GM21367 (cell line): ENCODE measurements around the gene DCAF8.

Source experiments
- ATAC-seq: cut with Tn5 transposase; IDR thresholded peaks from one replicate; pipeline ENCODE4 v1.9.1; 2021; ENCODE audit not compliant: unreplicated experiment

DCAF8 gene

DNA sequence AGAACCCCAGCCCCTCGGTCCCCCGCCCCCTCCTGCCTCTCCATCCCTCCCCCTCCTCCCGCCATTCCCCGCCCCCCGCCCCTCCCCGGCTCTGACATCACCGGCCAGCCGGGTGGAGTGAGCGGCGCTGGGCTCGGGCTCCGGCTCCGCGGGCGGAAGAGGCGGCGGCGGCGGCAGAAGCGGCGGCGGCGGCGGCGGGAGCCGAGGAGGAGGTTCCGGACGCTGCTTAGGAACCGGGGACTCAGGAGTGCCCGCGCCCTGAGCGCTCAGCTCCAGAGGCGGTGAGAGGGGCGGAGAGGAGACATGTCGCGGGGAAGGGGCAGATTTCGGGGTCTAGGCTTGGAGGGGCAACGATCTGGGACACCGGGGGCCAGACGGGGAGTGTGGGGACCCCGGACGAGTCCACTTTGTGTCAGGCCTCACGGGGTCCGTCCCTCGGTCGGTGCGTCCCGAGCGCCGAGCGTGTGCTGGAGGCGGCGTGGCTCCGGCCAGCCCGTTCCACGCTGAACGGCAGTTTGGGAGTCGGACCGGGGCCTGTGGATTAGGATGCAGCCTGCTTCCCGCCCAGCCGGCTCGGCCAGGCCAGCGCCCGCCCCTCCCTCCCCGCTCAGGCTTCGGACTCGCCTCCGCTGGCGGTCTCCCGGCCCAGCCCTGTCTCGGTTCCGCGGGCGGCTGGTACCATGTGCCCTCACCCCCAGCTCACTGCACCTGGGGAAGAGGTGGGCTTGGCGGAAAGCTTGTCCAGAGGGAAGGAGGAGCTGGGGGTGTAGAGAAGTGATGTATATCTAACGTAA, 56.9 kb downstream of the DCAF8 start, which contains the start of gene PEA15:
PEA15 (plus strand) TSS at position 143 of the 794 bp plus-strand sequence. CDS start 6,161 bp downstream, outside the sequence.
- ATAC-seq = peak; percentile 32

DNA sequence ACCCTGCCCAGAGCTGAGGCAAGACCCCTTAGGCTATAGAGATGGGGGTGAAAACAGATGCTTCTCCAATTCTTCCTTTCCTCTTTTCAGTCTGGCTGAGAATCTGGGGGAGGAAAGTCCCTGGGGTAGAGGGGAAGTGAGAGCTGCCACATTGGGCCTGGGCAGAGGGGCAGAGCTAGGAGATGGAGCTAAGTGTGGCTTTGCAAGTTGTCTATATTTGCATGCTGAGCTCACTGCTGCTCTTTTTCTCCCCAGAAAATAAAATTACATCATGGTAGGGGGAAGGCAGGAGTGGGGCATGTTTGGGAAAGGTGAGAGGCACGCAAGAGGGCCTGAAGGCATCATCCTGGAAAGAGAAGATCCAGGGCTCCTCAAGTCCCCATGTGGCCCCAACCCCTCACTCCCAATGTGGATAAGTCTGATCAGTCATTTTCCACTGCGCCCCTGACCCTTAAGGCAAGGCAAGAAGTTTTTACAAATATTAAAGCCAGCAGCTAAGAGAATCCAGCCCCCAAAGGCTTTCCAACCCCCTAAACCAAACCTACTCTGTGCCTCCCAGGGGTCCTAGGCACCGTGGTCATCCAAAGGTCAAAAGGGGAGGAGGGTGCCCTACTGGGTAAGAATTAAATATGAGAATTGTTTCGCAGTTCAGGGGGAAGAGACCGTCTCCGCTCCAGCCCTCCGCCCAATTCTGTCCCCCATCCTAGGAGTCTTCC, 57.7 kb downstream of the DCAF8 start:
- peak; percentile 51 for ATAC-seq

DNA sequence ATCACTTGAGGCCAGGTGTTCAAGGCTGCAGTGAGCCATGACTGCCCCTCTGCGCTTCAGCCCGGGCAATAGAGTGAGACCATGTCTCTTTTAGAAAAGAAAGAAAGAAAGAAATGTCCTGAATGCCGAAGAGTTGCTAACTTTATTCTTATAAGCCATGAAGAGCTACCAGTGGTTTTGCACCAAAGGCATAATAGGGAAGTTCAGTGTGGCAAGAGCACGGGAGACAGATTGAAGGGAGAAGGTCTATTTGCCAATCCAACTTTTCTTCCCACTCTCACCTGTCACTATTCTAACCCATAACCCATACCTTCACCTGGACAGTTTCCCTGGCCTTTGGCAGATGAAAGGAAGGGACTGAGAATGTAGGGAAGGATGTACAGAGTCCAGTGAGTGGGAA, 61.6 kb downstream of the DCAF8 start:
- no peak for ATAC-seq

DNA sequence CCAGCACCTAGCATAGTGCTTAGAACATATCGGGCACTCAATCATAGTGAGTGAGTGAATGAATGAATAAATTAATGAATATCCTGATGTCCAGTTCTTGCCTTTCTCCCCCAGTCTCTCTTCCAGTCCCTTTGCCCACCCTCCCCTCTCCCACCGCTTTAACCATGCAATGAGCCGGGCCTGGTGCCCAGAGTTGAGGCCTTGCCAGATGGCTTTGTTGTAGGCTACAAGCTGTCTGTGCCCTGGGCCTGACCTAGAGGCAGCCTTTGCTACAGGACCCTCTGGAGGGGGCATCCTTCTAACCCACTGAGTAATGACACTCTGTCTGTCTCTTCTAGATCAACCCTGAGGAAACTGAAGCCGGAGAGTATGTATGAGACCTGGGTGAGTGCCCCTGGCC, 65.1 kb downstream of the DCAF8 start:
- no peak for ATAC-seq

DNA sequence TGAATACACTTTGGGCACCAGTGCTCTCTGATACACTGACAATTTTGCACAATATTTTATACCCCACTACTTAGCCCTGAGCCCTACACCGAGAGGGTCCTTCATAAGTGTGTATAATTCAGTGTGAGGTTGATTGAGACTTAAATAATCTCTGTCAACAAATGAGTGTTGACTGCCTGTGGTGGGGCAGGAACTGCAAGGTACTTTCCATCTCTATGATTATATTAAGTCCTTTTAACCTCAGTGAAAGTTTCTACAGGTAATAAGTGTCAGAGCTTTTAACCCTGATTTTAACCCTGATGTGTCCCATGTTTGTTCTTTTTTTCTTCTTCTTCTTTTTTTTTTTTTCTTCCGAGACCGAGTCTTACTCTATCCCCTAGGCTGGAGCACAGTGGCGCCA, 66.2 kb downstream of the DCAF8 start:
- no peak for ATAC-seq

DNA sequence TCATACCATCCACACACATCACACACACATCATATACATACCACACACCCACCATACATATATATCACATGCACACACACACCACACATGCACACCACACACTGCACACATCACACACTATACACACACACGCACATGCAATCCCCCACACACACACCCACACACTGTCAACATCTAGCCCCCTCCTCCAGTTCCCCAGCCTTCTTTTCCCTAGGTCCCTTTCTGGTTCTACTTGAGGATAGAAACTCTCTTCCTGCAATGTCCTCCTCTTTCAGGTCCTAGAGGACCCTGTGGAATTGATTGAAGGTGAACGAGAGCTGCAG, 67.7 kb downstream of the DCAF8 start:
- no peak for ATAC-seq

DNA sequence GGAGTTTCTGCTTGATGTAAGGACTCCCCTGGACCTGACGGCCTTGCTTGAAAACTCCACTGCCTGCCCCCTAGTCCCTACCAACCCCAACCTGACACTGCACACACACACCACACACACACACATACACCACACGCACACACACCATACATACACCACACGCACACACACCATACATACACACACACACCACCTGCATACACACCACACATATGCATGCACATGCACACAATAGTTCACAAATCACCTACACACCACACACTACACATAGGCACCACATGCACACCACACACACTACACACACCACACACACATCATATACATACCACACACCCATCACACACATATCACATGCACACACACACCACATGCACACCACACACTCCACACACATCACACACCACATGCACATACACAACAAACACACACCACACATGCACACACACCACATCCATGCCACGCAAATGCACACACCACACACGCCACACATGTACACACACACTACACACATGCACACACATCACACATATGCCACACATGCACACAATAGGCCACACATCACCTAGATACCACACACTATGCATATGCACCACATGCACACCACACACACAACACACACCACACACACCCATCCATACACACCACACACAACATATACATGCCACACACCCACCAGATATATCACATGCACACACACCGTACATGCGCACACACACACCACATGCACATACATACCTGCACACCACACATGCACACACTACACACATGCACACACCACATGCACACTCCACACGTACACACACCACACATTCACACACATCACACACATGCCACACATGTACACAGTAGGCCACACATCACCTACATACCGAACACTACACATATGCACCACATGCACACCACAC, 68.3 kb downstream of the DCAF8 start:
- no peak for ATAC-seq

DNA sequence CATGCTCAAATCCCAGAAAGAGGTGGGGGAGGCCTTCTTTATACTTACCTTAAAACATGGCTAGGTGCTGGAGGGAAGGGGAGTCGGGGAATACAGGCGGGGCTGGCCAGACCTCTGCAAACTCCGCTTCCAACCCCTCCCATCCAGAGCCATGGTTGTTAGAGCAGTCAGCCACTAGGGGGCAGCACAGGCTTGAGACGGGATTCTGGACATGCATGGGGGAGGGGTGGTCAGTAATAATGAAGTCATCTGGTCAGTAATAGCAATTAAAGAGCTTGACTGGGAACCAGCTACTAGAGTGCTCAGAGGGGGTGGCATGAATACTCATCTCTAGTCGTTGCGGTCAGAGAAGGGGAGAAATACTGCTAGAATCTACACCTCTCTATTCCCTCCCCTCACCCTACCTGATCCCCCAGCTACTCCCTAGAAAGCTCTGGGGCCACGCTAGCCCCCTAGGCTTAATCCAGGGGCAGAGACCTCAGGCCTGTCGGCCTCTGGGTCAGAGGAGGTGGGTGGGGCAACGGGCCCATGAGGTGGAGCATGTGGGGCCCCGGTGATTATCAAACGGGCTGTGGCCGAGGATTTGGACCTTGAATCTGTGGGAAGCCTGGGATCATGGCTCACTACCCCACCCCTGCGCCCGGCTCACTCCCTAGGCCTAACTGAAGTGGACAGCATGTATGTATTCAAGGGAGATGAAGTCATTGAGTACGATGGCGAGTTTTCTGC, 69.1 kb downstream of the DCAF8 start:
- ATAC-seq = no peak

DNA sequence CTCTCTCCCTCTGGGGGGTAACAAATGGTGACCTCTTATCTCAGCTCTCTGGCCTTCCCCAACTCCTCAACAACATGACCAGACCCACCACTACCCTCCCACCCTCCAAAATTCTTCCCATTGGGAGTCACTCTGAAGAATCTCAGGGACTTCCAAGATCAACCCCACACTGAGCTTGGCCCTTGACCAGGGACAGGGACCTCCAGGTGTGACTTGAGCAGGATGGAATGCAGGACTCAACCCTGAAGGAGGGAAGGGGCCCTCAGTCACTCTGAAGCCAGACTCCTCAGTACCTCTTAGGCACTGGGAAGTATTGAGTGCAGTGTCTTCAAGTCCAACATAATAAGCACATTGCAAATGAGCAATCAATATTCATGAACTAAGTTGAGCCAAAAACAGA, 70.1 kb downstream of the DCAF8 start:
- no peak for ATAC-seq

DNA sequence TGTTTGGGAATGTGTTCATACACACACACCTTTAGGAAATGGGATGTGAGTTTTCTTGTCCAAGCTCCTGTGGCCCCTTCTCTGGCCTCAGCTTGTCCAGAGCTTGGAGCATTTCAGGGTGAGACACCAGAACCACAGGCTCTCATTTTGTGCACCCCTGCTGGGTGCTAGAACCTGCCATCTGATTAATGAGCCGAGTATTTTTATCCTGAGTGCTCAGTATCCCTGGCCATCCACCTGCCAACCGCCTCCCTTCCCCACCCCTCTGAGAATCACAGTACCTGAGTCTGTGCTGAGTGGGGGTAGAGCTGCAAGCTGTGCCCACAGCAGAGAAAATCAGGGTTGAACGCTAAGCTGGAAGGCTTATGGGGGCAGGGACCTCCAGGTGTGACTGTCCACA, 70.6 kb downstream of the DCAF8 start:
- no peak for ATAC-seq

DNA sequence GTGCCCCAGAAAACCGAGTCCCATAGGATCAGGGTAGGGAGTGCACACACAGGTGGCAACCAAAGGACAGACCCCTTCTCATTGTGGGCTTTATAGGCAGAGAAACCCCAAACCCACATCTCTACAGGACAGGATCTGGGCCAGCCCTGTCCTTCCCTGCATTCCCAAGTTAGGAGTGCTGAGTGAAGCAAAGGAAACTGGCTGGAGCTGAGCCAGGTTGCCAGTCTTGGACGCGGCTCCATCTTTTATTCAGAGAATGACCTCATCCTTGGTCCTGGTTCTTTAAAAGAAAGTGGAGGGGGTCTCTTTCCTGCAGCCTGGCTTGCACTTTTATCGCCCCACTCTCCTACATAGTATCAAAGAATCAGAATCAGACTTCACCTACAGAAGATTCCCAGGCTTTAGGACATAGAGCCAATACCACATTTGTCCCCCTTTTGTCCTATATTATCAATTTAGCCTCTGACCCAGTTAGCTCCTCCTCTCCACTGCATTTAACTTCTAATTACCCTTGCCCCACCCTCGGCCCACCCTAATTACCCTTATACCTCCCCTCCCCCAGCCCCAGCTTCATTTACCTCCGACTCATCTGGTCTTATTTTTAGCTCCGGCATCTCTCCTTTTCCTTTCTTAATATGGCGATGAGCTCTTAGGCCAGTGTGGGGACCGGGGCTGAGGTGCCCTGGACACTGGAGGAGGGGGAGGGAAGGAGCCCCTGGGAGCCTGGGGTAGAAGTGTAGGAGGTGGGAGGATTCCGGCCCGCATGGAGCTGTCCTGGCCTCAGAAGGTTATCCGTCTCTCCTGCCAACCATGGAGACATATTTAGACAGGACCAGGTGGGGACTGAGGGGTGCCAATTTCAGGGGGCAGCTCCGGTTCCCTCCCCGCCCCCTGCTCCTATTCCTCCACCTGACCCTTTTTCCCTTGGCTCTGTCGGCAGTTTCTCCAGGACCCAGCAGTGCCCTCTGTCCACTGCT, 72.4 kb downstream of the DCAF8 start, which contains the start of gene CASQ1:
CASQ1 (plus strand) TSS at position 927 of the 977 bp plus-strand sequence. CDS start 177 bp downstream, outside the sequence.
- no peak for ATAC-seq

DNA sequence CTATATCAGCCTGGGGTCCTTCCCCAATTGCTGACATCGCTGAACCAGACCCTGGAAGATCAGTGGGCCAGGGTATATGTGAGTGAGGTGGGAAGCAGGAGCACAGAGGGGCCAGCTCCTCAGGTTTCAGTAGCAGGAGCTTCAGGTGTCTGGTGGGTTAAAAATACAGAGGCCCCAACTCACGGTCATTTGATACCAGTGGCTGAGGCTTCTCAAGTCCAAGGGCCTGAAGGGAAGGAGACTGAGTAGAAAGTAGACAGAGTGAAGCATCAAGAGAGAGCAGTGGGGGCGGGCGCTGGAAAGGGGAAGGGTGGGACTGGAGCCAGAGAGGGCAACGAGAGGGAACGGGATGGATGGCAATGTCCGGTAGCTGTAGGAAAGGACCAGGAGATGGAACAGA, 74.0 kb downstream of the DCAF8 start:
- ATAC-seq = no peak

DNA sequence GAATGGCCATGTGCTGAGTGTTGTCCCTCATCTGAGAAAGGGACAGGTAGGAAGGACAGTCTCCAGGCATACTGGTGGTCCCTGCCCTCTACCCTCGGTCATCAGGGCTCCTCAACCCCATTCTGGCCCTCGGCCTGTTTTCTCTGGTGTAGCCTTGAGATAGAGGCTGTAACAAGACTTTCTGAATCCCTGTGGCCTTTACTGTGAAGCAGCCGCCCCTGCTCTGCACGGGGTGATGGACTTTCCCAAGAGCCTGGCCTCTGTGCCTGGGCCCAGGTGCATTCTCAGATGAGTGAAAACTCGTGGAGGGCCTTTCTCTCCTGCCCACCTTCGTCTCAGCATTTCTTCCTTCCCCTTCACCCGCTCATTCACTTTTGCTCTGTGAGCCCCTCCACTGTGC, 74.9 kb downstream of the DCAF8 start:
- no peak for ATAC-seq

DNA sequence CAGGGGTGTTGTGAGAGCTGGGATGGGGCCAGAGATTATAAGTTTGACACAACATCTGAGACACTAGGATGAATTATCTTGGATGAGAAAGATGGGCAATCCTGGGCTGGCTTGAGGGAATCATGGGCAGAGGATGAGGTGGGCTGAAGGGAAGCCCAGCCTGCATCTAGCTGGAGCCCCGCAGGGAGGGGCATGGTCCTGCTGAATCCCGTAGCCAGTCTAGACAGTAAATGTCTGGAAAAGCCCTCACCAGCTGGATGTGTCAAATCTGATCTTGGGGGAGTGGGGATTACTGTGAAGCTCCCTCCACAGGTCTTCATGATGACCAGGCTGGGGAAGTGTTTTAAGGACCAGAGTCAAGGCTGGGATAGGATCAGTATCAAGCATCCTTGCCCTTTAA, 75.6 kb downstream of the DCAF8 start:
- no peak for ATAC-seq

DNA sequence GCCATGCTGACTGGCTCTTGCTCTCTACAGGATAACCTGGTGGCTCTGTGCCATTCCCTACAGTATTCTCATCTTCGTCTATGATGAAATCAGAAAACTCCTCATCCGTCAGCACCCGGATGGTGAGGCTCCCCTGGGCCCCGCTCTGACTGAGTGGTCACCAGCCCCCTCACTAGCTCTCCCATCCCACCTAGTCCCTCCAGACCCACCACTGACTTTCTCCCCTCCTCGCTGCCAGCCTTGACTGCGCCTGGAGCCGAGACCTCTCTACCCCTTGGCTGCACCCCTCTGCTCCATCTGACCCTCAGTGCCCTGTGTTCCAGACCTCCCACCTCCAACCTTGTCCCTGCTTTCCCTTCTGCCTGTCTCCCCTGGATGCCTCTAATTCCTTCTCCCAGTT, 76.1 kb downstream of the DCAF8 start:
- no peak for ATAC-seq

DNA sequence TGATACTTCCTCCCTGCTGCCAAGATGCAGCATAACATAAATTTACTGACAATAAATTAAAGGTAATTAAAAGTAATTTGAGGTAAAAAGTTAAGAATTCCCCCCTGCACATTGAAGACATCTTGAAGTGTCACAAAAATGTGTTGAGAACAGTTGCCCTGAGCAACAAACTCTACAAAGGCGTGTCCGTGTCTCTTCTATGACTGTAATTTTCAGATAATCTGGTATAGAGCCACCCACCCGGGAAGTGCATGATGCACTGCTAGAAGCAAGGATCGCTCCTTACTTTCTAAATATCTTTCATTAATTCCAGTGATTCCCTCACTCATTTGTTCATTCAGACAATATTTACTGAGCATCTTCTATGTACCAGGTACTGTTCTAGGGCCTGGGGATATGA, 83.0 kb downstream of the DCAF8 start:
- no peak for ATAC-seq

DNA sequence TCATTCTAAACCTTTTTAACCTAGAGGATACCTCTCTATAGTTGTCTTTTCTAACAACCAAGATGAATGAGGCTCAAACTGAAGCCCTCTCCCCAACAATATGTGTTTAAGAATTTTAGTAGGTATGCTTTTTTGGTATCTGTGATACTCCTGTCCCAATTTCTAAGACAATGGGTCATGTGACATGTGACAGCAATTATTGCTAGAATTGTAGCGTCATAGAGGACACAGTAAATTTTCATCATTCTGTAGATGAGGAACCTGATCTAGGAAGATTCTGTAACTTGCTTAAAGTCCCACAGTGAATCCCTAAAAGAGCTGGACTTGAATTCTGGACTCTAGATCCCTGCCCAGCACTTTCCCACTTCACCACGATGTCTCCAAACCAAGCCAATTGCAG, 83.6 kb downstream of the DCAF8 start:
- ATAC-seq = no peak

DNA sequence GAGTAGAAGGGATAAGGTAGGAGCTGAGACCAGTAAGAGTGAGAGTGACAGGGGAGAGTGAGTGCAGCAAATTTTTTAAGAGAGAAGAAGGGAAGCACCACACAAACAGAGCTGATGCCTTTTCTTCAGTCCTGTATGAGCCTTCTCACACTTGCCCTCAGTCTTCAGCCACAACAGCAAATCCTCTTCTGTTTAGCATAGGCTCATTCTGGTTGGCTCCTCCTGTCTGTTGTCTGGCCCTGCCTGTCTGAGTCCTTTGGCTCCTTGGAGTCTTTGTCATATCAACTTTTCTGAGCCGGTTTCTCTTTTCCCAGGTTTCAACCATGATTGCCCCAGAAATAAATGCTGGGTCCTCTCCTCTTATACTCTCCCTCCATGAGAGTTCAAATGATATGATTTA, 84.7 kb downstream of the DCAF8 start:
- no peak for ATAC-seq

DNA sequence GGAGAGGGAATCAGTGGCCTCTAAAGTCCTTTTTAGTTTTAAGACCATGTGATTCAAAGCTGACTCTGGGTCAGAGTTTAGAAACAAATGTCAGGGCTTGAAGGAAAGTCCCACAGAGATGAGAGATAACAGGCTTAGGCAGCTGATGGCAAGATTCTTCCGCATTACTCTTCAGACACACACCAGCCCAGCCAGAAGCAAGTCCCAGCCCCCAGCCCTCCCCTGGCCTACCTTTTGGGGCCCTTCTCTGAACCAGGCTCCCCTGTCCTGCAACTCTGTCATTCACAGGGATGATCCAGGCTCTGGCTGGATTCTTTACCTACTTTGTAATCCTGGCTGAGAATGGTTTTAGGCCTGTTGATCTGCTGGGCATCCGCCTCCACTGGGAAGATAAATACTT, 85.1 kb downstream of the DCAF8 start:
- ATAC-seq = no peak

DNA sequence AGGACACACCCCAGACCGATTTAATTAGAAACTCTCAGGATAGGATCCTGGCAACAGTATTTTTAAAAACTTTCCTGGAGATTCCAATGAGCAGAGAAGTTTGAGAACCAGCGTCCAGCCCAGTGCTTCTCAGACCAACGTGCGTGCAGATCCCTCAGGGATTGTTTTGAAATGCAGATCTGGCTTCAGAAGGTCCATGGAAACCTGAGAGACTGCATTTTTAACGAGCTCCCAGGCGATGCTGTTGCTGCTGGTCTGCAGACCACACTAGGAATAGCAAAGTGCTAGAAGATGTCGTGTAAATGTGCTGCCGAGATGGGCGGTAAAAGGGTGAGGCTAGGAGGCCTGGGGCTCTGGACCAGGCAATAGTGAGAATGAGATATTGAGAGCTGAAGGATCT, 90.4 kb downstream of the DCAF8 start:
- no peak for ATAC-seq
